Measurements from ENCODE around the gene NPTX2.

The NPTX2 gene

DNA sequence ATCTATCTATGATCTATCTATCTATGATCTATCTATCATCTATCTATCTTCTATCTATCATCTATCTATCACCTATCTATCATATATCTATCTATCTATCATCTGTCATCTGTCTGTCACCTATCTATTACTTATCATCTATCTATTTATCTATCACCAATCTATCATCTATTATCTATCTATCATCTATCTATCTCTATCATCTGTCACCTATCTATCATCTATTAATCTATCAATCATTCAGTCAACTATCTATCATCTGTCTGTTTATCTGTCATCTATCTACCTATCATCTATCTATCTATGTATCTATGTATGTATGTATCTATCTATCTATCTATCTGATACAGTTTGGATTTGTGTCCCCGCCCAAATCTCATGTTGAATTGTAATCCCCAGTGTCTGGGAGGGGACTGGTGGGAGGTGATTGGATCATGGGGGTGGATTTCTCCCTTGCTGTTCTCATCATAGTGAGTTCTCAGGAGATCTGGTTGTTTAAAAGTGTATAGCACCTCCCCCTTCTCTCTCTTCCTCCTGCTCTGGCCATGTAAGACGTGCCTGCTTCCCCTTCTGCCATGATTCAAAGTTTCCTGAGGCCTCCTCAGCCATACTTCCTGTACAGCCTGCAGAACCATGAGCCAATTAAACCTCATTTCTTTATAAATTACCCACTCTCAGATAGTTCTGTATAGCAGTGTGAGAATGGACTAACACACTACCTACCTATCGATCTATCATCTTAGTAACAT lies 37.6 kb downstream of the NPTX2 start:
- DNase-seq (ENCODE audit: low spot score) = no peak

DNA sequence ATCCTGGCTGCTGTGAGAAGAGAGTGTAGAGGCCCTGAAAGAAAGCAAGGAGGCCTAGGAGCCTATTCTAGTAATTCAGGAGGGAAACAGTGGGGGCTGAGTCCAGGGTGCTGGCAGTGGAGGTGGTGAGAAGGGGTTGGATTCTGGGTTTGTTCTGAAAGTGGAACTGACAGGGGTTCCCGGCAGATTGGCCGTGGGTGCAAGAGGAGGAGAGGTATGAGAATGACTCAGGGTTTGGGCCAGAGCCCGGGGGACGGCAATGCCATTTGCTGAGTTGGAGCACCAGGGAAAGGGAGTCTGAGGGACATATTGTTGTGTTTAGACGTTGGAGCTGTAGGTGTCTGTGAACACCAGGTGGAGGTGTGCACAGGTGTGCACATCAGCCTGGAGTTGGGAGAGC lies 38.5 kb downstream of the NPTX2 start:
- no peak for DNase-seq (ENCODE audit: low spot score)

DNA sequence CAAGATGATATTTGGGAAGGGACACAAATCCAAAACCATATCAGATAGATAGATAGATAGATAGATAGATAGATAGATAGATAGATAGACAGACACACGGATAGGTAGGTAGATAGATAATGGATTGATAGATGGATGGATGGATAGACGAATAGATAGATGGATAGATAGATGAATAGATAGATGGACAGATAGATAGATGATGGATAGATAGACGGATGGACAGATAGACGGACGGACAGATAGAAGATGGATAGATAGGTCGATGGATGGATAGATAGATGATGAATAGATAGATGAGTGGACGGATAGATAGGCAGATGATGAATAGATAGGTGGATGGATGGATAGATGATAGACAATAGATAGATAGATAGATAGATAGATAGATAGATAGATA lies 39.8 kb downstream of the NPTX2 start:
- DNase-seq (ENCODE audit: low spot score) = no peak

DNA sequence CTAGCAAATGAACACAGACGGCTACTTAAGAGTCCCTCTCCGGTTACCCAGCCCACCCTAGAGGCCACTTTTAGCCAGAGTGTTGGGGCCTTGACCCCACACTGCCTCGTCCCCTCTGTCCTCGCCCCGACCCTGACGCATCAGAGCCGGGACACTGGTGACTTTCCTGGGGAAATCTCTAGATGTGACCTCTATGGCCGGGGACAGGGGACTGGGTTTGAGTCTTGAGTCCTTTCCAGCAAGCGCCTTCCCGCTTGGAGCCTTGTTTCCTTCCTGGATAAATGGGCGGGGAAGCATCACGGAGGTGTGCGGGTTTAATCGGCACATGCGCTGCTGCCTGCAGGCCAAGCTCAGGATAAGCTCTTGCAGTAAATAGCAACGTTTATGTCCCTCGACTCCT lies 40.7 kb downstream of the NPTX2 start:
- no peak for DNase-seq (ENCODE audit: low spot score)

DNA sequence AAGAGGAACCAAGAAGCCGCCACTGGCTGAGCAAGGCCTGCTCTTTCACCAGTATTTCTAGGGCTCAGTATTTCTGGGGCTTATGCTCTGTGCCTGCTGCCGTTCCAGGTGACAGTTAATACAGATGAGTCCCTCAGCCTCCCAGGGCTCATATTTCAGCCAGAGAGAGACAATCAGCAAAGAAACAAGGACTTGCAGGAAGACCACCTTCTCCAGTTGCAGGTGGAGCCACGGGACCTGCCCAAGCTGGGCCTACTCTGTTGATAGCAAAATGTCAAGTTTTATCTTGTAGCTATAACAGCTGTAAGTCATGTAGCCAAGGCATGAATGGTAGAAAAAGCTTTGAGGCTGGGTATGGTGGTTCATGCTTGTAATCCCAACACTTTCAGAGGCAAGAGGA lies 42.7 kb downstream of the NPTX2 start:
- DNase-seq (ENCODE audit: low spot score) = no peak

DNA sequence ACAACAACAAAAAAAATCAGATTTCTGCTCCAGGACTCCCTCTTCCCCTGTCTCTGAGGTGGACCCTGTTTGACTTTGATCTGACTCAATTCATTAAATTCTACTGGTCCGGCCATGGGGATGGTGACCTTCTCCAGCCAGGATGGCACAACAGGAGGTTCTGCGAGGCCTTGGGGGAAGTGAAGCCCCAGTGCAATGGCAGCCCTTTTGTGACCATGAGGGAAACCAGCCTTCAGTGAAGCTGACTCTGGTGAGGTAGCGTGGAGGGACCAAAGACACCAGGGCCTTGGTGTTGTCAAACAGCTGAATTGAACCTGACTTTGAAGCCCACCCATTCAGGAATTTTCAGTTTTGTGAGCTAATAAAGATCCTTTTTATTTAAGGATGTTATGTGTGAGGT lies 44.5 kb downstream of the NPTX2 start:
- no peak for DNase-seq (ENCODE audit: low spot score)

DNA sequence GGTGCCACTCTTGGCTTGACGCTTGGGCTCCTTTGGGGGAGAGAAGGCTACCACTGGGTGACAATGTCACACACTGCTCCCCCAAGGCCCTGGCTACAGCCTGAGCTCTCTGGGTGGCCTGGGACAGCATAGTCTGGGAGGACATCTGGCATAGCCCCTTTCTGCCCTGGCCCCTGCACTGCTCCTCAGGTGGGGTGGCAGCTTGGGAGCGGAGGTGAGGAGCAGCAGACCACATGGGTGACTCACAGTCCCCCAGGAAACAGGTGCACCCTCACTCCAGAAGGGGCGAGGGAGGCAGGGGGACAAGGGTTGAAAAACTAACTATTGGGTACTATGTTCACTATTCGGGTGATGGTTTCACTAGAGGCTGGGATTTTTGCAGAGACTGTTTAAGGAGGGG lies 45.2 kb downstream of the NPTX2 start:
- no peak for DNase-seq (ENCODE audit: low spot score)

DNA sequence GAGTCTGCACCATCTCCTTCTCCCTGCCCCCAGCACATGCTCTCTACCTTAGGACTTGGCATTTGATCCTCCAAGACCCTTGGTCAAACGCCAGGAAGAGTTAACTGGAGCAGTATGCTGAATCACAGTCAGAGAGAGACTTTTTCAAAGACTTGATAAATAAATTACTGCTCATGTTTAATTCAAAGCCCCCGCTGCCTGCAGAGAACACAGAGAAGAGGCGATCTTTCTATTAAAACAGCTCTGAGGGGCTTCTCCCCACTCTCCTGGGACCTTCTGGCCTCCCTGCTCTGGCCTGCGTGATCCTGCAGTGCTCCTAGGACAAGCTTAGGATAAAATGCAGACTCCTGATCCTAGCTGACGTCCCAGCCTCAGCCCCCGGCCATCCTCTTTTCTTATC lies 47.8 kb downstream of the NPTX2 start:
- DNase-seq (ENCODE audit: low spot score) = no peak

DNA sequence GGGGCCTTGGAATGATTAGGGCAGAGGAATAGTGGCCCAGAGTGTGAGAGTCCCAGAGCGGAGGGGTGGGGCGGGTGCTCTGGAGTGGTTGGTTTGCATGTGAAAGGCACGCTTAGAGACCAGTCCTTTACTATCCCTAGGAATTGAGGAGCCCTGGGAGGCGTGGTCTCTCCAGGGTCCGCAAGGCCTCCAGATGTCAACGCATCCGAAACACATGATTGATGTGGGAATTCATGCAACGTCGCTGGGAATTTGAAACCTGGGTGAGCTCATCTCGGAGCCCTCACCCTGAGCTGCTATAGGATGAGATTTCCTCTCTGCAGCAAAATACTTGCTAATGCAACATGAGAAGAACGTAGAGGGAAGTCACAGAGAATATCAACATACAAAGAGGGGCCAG lies 51.2 kb downstream of the NPTX2 start:
- DNase-seq (ENCODE audit: low spot score) = no peak

DNA sequence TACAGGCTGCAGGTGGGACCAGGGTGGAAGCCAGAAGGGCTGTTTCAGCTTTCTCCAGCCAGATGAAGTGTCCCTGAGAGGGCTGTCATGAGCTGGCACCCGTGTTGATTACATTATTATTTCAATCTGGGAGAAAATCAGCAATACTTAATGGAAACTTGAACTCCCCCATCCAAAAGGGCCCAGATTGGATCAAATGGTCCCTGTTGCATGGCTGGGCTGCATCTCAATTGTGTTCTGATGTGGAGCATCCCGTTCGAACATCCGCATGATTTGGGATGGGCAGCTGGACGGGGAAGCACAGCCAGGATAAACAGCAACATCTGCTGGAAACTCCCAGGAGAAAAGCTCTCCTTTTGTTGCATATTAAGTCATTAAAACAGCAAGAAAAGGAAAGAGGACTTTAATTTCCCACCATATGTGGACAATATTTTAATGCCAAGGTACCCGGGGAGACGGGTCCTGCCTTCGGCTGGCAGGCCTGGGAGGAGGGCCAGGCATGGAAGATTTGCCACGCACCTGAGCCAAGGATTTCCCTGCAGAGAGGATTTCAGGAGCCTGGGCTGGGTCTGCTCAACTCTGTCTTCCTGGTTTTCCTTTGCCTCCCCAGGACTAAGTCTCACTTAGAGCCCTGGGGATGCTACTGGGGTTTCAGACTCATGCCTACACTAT lies 52.4 kb downstream of the NPTX2 start:
- DNase-seq (ENCODE audit: low spot score) = no peak

DNA sequence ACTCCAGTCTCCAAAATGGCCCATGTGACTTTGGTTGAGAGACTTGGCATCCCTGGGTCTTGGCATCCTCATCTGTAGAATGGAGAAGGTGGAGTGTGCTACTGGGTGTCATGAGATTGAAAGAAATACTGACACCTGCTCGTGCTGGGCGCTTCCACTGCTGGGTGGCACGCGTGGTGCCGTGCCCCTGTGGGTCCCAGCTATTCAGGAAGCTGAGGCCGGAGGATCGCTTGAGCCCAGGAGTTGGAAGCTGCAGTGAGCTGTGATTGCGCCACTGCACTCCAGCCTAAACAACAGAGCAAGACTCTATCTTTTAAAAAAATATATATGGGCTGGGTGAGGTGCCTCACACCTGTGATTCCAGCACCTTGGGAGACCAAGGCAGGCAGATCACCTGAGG lies 53.1 kb downstream of the NPTX2 start:
- no peak for DNase-seq (ENCODE audit: low spot score)

DNA sequence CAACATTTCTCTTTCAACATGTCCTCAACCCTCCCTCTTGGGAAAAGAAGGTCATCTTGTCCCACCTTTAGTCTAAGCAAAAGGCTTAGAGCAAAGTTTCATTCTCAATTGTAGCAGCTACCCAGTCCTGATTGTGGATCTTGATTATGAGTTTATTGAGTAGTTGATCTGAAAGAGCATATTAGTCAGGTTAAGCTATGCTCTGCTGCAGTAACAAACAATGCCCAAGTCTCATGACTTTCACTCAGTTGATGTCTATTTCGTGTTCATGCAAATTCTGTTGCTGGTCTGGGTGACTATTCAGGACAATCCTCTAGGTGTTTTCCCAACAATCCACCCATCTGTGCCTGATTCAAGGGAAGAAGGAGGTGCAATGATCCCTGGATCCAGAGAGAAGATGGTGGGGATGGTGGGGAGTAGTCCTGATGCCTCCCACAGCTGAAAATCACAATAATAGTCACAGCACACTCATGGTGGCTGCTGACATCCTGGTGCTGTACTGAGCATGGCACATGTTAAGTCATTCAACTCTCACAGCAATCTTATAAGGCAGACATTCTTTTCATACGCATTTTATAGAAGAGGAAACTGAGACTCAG lies 54.7 kb downstream of the NPTX2 start:
- no peak for DNase-seq (ENCODE audit: low spot score)

DNA sequence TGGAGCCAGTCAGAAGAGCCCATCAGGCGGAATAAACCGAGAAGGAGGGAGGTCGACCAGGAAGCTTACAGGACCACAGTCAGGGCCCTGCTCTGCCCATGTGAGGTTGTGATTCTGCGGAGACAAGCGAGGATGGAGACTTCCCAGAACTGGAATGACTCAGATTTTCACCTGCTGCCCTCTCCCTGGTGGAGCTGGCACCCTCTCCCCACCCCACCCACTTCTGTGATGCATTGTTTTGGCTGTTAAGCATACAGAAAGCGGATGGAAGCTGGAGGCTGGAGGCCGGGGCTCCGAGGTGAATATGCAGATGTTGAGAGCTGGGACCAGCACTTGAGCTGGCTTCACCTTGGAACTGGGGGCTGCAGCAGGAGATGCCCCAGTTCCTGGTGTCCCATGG lies 57.4 kb downstream of the NPTX2 start:
- no peak for DNase-seq (ENCODE audit: low spot score)

DNA sequence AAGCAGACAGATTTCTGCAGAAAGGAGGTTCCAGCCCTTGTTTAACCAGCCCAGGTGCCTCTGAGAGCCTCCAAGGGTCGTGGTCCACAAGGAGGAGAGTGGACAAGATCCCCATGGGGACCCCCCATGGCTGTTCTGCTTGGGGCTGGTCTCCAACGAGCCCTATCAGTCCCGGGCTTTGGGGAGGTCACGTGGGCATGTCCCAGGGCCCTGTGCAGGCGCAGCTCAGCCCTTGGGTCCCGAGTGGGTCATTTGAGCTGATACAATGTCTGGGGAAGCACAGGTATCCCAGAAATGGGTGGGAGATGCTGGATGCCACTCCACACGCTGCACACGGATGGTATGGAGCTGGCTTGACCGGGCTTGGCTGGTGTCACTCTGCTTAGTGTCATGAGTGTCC lies 57.8 kb downstream of the NPTX2 start:
- DNase-seq (ENCODE audit: low spot score) = no peak

DNA sequence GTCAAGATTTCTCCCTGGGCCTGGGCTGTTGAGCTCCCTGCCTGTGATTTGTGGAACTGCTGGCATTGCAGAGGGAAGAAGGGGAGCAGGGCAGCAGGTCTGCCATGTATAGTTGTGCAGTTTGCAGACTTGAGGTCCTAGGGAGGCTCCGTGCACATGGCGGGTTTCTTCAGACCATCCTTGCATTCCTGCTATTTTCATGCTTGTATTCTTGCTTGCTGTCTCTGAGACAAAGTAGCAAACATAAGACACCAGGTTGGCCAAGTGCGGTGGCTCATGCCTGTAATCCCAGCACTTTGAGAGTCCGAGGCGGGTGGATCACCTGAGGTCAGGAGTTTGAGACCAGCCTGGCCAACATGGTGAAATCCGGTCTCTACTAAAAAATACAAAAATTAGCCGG lies 61.1 kb downstream of the NPTX2 start:
- no peak for DNase-seq (ENCODE audit: low spot score)
